Activated CD8-positive, alpha-beta memory T cell treated with anti-CD3 and anti-CD28 coated beads, Interleukin-2, amount 50 U/mL, for 48 hours (primary cell): ENCODE results near the gene MCF2L.
"Not testable (repeated sequence)": the region's sequence is repeated elsewhere in the genome, so short reads cannot be mapped to it uniquely, and the experiment has no call there.

Experiments
- DNase-seq: peaks from one replicate; pipeline ENCODE4 v3.0.0-alpha.2; 2020

Gene MCF2L

DNA sequence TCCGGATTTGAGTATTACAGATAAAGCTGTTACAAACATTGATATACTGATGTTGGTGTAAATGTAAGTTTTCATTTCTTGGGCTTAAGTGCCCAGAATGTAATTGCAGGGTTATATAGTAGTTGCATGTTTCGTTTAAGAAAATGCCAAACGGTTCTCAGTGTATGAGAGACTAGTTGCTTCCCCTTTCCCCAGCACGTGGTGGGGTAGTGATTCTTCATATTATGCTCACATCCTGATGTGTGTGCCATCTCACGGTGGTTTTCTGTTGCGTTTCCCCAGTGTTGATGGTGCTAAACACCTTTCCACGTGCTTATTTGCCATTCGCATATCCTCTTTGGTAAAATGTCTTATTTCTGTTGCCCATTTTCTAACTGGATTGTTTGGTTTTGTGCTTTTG lies 101.8 kb downstream of the MCF2L start:
- DNase-seq: no peak

- DNase-seq: no peak
Measured at GRCh38 chr13:113072376-113072775, 103.4 kb downstream of the MCF2L start.

- no peak for DNase-seq
Measured at GRCh38 chr13:113073942-113074341, 104.9 kb downstream of the MCF2L start.

GRCh38 chr13:113074401-113074800 lies 105.4 kb downstream of the MCF2L start:
- DNase-seq: no peak

DNA sequence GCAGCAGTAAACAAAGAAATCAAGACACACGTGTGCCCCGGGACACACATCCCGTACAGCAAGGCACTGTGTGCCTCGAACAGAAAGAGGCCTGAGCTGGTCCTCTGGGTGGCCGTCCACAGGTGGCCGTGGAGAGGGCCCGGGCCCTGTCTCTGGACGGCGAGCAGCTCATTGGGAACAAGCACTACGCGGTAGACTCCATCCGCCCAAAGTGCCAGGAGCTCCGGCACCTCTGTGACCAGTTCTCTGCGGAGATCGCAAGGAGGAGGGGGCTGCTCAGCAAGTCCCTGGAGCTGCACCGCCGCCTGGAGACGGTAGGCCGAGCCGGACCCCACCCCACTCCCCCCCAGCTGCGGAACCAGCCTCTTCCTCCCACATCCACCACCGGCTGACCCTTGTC lies 105.9 kb downstream of the MCF2L start:
- no peak for DNase-seq

GRCh38 chr13:113075711-113076110 lies 106.7 kb downstream of the MCF2L start:
- DNase-seq: no peak

DNA sequence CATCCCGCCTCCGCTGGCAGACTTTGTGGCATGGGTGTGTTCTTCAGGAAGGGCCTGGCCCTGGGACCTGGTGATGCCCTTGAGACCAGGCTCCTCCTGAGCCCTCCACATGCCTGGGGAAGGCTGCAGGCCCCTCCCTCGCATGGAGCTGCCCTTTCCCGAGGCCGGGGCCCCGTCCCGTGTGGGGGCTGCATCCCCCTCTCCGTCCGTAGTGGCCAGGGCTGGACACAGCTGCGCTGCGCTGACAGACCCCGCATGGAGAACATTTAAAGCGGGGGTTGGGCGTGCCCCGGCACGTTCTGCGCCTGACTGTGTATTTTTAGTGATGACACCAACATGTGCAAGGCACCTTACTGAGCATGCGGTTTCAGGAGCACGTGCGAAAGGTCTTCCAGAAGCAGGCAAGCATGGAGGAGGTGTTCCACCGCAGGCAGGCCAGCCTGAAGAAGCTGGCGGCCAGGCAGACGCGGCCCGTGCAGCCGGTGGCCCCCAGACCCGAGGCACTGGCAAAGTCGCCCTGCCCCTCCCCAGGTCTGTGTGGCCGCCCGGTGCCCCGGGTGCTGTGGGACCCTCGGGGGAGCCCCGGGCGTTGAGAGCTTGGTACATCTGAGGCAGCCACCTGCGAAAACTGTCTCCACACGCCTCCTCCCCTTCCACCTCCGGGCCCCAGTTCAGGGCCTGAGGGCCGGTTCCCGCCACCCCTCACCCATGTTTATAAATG lies 107.8 kb downstream of the MCF2L start:
- no peak for DNase-seq

DNA sequence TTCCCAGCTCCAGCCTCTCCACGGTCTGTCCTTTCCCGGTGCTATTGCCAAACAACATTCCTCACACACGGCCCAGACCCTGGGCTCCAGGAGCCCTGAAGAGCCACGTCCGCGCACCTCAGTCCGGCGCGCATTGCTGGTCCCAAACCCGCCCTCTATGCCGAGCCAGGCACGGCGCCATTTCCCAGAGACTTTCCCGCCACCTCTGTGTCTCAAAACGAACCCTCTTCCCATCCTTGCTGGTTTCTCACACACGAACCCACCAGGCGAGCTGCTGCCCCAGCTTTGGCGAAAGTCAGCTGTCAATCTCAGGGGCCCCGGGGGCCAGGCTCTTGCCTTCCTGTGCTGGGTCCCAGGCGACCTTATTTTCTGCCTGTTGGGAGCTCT lies 108.5 kb downstream of the MCF2L start:
- no peak for DNase-seq

DNA sequence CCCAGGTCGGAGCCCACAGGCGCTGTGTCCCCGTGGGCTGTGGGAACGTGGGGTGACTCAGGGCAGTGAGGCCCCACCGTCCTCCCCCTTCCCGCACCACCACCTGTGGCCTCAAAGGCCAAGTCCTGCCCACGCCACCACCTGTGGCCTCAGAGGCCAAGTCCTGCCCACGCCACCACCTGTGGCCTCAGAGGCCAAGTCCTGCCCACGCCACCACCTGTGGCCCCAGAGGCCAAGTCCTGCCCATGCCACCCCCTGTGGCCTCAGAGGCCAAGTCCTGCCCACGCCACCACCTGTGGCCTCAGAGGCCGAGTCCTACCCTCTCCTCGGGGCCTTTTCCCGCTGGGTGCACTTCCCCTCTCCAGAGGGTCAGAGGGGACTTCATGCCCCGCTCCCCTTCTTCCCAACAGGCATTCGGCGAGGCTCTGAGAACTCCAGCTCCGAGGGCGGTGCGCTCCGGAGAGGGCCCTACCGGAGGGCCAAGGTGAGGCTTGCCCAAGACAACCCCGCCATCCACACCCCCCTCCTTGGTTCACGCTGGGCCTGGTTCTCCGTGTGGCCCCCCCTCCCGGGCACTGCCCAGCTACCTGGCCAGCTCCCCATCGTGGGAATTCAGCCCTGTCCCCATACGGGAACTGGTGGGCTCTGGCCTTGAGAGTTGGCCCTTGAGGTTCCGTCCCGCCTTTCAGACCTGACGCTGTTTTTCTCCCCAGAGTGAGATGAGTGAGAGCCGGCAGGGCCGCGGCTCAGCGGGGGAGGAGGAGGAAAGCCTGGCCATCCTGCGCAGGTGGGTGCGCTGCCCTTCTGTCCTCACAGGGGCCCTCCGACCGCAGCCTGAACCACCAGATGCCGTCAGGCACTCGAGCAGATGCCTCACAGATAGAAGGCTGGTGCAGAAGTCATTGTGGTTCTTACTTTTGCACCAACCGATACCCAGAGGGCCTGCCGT lies 109.2 kb downstream of the MCF2L start:
- DNase-seq: no peak

GRCh38 chr13:113078902-113079780 lies 110.1 kb downstream of the MCF2L start:
- no peak for DNase-seq

DNA sequence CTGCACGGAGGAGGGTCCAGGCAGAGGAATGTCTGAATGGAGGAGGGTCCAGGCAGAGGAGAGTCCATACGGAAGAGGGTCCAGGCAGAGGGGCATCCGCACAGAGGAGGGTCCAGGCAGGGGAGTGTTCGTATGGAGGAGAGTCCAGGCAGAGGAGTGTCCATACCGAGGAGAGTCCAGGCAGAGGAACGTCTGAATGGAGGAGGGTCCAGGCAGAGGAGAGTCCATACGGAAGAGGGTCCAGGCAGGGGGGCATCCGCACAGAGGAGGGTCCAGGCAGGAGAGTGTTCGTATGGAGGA lies 110.7 kb downstream of the MCF2L start:
- DNase-seq: not testable (repeated sequence)

DNA sequence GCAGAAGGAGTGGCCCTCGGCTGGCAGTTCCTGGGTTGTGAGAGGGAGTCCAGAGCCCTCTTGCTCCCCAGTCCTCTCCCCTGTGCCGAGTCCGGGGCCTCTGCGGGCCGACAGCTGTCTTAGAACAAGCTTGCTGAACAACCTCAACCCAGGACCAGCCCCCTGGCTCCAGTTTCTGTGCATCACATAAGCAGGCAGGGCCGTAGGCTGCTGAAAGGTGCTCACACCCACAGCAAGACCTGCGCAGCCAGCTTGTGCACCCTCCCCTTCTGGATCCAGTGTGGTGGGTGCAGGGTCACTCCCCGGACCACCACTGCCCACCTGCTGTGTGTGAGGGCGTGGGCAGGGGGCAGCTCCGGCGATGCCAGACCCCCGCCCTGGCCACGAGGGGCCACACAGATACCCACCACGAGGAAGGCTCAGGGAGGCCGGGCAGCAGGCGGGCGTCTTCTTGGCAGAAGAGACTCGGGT lies 111.4 kb downstream of the MCF2L start:
- DNase-seq: no peak

DNA sequence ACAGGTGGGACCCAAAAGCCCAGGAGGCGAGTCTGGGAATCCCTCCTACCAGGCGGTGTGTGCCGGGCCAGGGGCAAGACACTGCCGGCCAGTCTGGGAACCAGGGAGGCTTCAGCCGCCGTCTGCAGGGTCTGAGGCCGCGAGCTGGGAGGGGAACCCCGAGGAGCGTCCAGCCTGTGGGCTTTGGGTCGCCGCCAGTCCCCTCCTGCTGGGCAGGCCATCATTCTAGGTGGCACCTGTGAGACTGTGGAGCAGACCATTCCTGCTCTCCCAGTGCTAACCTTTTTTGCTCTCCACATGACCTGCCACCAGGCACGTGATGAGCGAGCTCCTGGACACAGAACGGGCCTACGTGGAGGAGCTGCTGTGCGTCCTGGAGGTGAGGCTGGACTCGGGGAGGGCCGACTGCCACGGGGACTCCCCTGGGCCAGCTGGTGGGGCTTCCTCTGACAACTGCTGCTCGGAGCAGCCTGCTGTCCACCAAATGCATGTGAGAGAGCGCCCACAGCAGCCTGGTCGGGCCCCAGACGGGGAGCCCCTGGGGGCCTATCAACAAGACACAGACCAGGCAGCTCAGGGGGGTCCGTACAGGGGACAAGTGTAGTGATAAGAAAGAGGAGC lies 112.0 kb downstream of the MCF2L start:
- DNase-seq: no peak

GRCh38 chr13:113082198-113083021 lies 113.4 kb downstream of the MCF2L start:
- no peak for DNase-seq

- DNase-seq: no peak
Measured at GRCh38 chr13:113083022-113083373, 114.0 kb downstream of the MCF2L start.

DNA sequence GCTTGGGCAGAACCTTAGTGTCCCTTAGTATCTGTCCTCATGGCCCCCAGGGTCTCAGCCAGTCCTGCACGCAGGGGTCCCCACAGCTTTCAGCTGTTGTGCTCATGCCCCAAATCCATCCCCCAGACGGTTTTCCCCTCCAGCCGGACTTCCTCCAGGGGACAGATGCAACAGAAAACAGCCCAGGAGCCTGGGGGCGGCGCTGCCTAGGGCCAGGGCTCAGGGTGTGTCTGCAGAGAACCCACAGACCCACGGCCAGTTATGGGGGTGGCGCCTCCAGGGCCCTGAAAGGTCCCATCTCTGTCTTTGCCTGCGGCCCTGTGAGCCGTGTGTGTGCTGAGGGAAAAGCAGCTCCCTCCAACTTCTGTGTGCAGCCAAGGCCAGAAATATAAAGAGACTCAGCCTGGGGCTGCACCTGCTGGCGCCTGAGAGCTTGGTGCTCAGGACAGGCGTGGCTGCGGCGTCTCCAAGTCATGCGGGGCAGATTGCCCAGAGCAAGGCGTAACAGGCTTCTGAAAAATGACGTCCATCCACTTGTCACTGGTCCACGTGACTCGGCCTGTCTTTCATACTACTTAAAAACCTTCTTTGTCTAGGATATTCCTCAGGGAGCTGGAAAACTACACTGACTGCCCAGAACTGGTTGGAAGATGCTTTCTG lies 114.5 kb downstream of the MCF2L start:
- no peak for DNase-seq

DNA sequence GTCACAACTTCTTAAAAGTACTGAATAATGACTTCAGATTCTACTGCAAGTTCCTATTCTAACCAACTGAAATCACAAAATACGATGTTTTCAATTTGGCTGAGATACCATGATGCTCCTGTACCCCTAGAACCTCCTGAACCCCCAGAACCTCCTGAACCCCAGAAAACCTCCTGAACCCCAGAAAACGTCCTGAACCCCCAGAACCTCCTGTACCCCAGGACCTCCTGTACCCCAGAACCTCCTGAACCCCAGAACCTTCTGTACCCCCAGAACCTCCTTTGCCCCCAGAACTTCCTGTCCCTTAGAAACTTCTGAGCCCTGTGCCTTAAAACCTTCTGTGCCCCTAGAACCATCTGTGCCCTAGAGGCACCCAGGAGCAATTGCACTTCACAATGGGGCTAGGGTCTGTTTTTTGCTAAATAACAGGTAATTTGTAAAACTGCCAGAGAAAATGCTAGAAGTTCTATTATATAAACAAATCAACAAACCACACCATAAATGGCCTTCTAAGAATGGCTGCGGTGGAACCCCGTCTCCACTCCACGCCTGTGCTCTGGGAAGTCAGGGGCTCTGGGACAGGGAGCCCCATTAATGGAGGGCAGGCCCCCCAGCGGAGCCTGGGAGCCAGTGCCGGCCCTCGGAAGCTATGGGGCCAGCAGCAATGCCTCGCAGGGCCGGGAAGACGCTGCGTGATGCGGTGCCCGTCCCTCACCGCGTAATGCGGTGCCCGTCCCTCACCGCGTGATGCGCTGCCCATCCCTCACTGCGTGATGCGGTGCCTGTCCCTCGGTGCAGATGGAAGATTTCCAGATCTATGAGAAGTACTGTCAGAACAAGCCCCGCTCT lies 115.3 kb downstream of the MCF2L start:
- DNase-seq: no peak

- DNase-seq: no peak
Measured at GRCh38 chr13:113084943-113085540, 116.0 kb downstream of the MCF2L start.

DNA sequence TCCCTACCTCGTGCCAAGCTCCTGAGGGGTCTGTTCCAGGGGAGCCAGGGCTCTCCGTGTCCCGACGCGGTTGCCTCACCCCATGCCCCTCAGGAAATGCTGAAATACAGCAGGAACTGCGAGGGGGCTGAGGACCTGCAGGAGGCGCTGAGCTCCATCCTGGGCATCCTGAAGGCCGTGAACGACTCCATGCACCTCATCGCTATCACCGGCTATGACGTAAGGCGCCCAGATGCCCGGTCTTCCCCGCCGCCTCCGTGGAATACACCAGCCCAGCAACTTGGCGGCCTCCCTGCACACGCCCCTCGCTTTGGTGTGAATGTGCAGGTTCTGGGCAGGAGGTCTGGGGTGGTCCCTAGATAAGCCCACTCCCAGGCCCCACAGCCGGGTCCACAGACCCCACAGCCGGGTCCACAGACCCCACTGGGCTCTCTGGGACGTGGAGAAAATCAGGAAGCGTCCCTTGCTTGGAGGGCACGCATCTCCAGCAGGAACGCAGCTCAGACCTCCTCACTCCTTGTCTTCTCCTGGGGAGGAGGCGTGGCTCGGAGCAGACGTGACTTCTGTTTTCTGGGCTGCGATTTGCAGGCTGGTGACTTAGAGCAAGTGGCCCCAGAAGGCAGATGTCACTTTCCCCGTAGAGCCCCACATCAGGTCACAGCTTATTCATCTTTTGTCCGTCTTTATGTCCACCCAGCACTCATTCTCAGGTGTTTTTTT lies 117.2 kb downstream of the MCF2L start:
- DNase-seq: no peak
